ENCODE results near the gene MIA3. TPM values are rescaled to one million over a fixed set of nuclear protein-coding genes. Genes with fewer than 3 reads are reported as not detected.

The MIA3 gene
- polyA plus RNA-seq, 1 donor from 2014 or later: 26.9 TPM

GRCh38 chr1:222594789-222595188 lies 23.1 kb upstream of the MIA3 start:
- Histone ChIP-seq H3K9ac (ENCODE audit: low read length) (no peak overlapping the region), H4K20me1 (ENCODE audit: insufficient read depth) (no peaks in the 10 kb centered on the region), H3K4me3 (ENCODE audit: low read length) (no peak overlapping the region), H3K27me3 (ENCODE audit: insufficient read depth, low read depth, low read length) (no peaks in the 10 kb centered on the region), H3K36me3 (ENCODE audit: insufficient read depth, low read length) (no peaks in the 10 kb centered on the region), H2AFZ (ENCODE audit: low read depth, low read length) (no peak overlapping the region), H3K9me2 (ENCODE audit: insufficient read depth, low read length) (no peaks in the 10 kb centered on the region), H3K79me2 (replicated peaks; ENCODE audit: insufficient read depth, low read length) (no peaks in the 10 kb centered on the region), H3K4me2 (ENCODE audit: low read length) (no peak overlapping the region), H3K27ac (ENCODE audit: low read length) (no peak overlapping the region), H3K9me3 (ENCODE audit: low read length) (no peaks in the 10 kb centered on the region), H3F3A (ENCODE audit: insufficient read depth, low read length, poor library complexity, severe bottlenecking) (no peaks in the 10 kb centered on the region)
- no peak for TF ChIP-seq EP300 (conservative IDR thresholded peaks at IDR 0.05; ENCODE audit: poor library complexity, severe bottlenecking)

GRCh38 chr1:222596696-222597095 lies 21.2 kb upstream of the MIA3 start:
- Histone ChIP-seq H4K20me1 (ENCODE audit: insufficient read depth) (no peaks in the 10 kb centered on the region), H3K9me3 (ENCODE audit: low read length) (no peaks in the 10 kb centered on the region), H3K4me3 (ENCODE audit: low read length) (no peak overlapping the region), H3K79me2 (replicated peaks; ENCODE audit: insufficient read depth, low read length) (no peaks in the 10 kb centered on the region), H3F3A (ENCODE audit: insufficient read depth, low read length, poor library complexity, severe bottlenecking) (no peaks in the 10 kb centered on the region), H2AFZ (ENCODE audit: low read depth, low read length) (no peak overlapping the region), H3K9me2 (ENCODE audit: insufficient read depth, low read length) (no peaks in the 10 kb centered on the region), H3K27me3 (ENCODE audit: insufficient read depth, low read depth, low read length) (no peaks in the 10 kb centered on the region), H3K27ac (ENCODE audit: low read length) (no peak overlapping the region), H3K9ac (ENCODE audit: low read length) (no peak overlapping the region), H3K36me3 (ENCODE audit: insufficient read depth, low read length) (no peaks in the 10 kb centered on the region), H3K4me2 (ENCODE audit: low read length) (no peak overlapping the region)
- no peak for TF ChIP-seq EP300 (conservative IDR thresholded peaks at IDR 0.05; ENCODE audit: poor library complexity, severe bottlenecking)
- no peak for TF ChIP-seq CTCF (IDR thresholded peaks at IDR 0.05; ENCODE audit: poor library complexity, severe bottlenecking)
- TF ChIP-seq EZH2 (IDR thresholded peaks at IDR 0.05; ENCODE audit: borderline replicate concordance, insufficient read depth, low read length, poor library complexity, severe bottlenecking): no peak
- no peak for TF ChIP-seq POLR2AphosphoS5 (IDR thresholded peaks at IDR 0.05)
- TF ChIP-seq SMC3 (conservative IDR thresholded peaks at IDR 0.05; ENCODE audit: poor library complexity): no peak
- TF ChIP-seq REST (IDR thresholded peaks at IDR 0.05; ENCODE audit: borderline replicate concordance): no peak
- no peak for TF ChIP-seq MXI1 (conservative IDR thresholded peaks at IDR 0.05; ENCODE audit: poor library complexity, severe bottlenecking)
- no peak for TF ChIP-seq RAD21 (conservative IDR thresholded peaks at IDR 0.05)
- TF ChIP-seq TAF1 (IDR thresholded peaks at IDR 0.05; ENCODE audit: low read depth): no peak

GRCh38 chr1:222600281-222600680 lies 17.6 kb upstream of the MIA3 start:
- H3K9me2 ChIP-seq (ENCODE audit: insufficient read depth, low read length): no peaks in the 10 kb centered on the region
- no peak overlapping the region for H2AFZ ChIP-seq (ENCODE audit: low read depth, low read length)
- H3K36me3 ChIP-seq (ENCODE audit: insufficient read depth, low read length): no peaks in the 10 kb centered on the region
- no peak overlapping the region for H3K4me2 ChIP-seq (ENCODE audit: low read length)
- no peak overlapping the region for H3K9ac ChIP-seq (ENCODE audit: low read length)
- TF ChIP-seq CTCF (IDR thresholded peaks at IDR 0.05; ENCODE audit: poor library complexity, severe bottlenecking) (no peak), SMC3 (conservative IDR thresholded peaks at IDR 0.05; ENCODE audit: poor library complexity) (no peak), TAF1 (IDR thresholded peaks at IDR 0.05; ENCODE audit: low read depth) (no peak), POLR2AphosphoS5 (IDR thresholded peaks at IDR 0.05) (no peak), RAD21 (conservative IDR thresholded peaks at IDR 0.05) (no peak), EP300 (conservative IDR thresholded peaks at IDR 0.05; ENCODE audit: poor library complexity, severe bottlenecking) (no peak), REST (IDR thresholded peaks at IDR 0.05; ENCODE audit: borderline replicate concordance) (no peak), MXI1 (conservative IDR thresholded peaks at IDR 0.05; ENCODE audit: poor library complexity, severe bottlenecking) (no peak), EZH2 (IDR thresholded peaks at IDR 0.05; ENCODE audit: borderline replicate concordance, insufficient read depth, low read length, poor library complexity, severe bottlenecking) (no peak)
- H3F3A ChIP-seq (ENCODE audit: insufficient read depth, low read length, poor library complexity, severe bottlenecking): no peaks in the 10 kb centered on the region
- no peaks in the 10 kb centered on the region for H3K79me2 ChIP-seq (replicated peaks; ENCODE audit: insufficient read depth, low read length)
- no peaks in the 10 kb centered on the region for H4K20me1 ChIP-seq (ENCODE audit: insufficient read depth)
- no peak overlapping the region for H3K4me3 ChIP-seq (ENCODE audit: low read length)
- H3K27me3 ChIP-seq (ENCODE audit: insufficient read depth, low read depth, low read length): no peaks in the 10 kb centered on the region
- H3K27ac ChIP-seq (ENCODE audit: low read length): no peak overlapping the region
- no peaks in the 10 kb centered on the region for H3K9me3 ChIP-seq (ENCODE audit: low read length)

All from neural cell (in vitro differentiated cells).